Stimulated activated CD8-positive, alpha-beta memory T cell treated with anti-CD3 and anti-CD28 coated beads, Interleukin-7, amount 100 ng/mL, for 48 hours (primary cell): Measurements from ENCODE around the gene HTR2A.
"Not testable (repeated sequence)": the region's sequence is repeated elsewhere in the genome, so short reads cannot be mapped to it uniquely, and the experiment has no call there.

Experiments
- DNase-seq, 2 donors: peaks; one replicate each; pipeline ENCODE4 v3.0.0-alpha.2; 2020; ENCODE audit warnings: low read depth in 1 of 2; ENCODE audit errors: extremely low read depth in 1 of 2

Gene HTR2A

GRCh38 chr13:46816371-46816770 lies 80.5 kb downstream of the HTR2A start:
- DNase-seq: no peak

DNA sequence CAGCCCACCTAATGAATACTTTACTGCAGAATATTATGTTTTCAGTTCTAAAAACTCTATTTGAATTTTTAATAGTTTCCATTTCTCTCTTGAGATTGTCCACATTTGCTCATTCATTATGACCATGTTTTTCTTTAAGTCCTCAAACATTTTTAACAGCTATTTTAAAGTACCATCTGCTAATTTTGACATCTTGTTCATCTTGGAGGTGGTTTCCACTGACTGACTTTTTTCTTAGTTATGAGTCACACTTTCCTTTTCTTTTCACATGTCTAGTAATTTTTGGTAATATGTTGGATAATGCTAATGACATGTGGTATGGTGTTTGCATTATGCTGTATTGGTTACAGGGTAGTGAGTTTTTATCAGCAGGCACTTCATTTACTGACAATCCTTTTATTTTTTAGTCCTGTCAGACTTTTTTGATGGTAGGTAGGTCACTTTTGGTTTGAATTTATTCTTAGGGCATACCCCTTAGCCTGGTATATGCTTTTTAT lies 84.5 kb downstream of the HTR2A start:
- no peak for DNase-seq

- DNase-seq: no peak
Observed at GRCh38 chr13:46810440-46810839, 86.4 kb downstream of the HTR2A start.

GRCh38 chr13:46804921-46805320 lies 91.9 kb downstream of the HTR2A start:
- not testable (repeated sequence) for DNase-seq

DNA sequence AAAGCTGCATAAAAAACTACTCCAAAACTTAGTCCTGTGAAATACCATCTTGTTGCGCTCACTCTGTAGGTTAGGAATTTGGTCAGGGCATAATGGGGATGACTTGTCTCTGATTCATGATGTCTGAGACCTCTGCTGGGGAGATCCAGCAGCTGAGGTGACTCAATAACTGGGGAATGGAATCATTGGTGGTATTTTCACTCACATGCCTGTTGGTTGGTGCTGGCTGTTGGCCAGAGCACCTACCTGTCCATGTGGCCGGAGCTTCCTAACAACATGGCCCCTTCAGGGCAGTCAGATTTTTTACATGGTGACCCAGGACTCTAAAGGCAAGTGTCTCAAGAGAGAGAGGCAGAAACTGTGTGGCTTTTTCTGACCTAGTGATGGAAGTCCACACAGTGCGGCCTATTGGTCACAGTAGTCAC lies 92.5 kb downstream of the HTR2A start:
- no peak for DNase-seq

GRCh38 chr13:46803586-46803985 lies 93.3 kb downstream of the HTR2A start:
- DNase-seq: no peak

DNA sequence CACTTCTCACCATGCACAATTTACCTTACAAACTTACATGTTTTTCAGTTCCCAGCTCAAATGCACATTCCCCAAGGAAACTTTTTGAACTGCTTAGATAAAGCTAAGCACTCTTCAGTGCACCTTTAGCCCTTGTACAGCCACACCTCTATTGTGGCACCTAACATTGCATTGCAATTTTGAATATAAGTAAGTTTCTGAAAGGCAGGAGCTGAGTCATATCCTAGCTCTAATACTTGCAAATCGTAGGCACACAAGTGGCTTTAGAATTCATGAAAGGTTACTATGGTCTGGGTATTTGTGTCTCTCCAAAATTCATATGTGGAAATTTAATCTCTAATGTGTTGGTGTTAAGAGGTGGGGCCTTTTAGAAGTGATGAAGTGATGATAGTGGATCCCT lies 95.0 kb downstream of the HTR2A start:
- DNase-seq: no peak

DNA sequence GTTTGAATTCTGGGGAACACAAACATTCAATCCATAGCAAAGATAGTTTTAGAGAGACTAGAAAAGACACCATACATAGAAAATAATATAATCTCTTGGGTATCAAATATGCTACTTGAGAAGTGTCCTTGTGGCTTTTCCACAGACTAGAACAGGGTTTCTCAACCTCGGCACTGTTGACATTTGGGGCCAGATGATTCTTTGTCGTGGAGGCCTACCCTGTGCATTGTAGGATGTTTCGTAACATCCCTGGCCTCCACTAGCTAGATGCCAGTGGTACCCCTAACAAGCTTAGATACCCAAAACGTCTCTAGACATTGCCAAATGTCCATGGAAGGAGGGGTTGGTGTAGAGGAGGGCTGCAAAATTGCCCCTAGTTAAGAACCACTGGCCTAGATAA lies 97.7 kb downstream of the HTR2A start:
- DNase-seq: no peak

GRCh38 chr13:46797501-46798237 lies 99.2 kb downstream of the HTR2A start:
- no peak for DNase-seq

DNA sequence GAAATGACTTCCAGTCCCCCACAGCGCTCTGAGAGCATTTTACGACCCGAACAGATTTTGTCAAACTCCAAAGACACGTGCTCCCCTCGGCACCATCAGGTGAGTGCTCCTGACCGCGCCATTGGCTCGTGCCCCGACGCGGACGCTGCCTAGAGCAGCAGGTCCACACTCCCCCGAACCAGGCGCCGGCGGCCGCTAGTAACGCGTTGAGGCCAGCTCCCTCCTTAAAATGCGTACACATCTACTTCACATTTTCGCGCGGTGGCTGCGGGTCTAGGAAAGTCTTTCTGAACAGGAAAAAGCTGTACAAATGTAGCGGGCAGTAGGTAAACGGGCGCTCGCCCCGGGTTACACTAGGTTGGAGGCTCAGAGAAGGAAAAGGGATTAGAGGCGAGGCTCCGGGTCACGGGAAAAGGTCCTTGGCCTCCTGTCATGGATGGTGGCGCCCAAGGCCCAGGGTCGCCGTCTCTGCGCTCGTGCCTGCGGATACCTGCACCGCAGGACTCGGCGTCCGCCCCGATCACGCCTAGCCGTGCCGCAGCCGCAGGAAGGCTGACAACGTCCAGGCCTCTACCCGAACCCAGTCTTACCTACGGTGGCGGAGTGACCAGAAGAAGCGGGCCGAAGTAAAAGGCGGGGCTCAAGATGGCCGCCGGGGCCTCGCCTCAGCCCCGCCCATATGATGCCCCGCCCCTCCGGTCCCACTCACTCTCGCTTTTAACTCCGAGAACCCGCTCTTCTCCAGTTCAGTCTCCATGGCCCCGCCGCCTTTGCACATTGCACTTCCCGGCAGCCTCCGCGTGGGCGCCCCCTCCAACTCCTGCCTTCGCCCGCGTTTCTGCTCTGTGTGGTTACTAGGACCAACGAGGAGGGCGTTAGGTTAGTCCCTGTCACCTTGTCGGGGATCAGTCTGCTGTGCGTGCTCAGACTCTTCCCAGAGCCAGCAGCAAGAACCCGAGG lies 100.1 kb downstream of the HTR2A start, which contains the start of gene ESD:
TSS of gene ESD (minus strand) at position 647 of the 960 bp plus-strand sequence. CDS start 5,748 bp downstream, outside the sequence.
- peak; percentile 76 to 91 for DNase-seq

- no peak for DNase-seq
Observed at GRCh38 chr13:46796129-46796514, 100.7 kb downstream of the HTR2A start.

GRCh38 chr13:46795321-46795720 lies 101.5 kb downstream of the HTR2A start:
- peak in 1 of 2 donors; percentile 5 for DNase-seq

- DNase-seq: no peak
Observed at GRCh38 chr13:46783504-46783903, 113.3 kb downstream of the HTR2A start.

DNA sequence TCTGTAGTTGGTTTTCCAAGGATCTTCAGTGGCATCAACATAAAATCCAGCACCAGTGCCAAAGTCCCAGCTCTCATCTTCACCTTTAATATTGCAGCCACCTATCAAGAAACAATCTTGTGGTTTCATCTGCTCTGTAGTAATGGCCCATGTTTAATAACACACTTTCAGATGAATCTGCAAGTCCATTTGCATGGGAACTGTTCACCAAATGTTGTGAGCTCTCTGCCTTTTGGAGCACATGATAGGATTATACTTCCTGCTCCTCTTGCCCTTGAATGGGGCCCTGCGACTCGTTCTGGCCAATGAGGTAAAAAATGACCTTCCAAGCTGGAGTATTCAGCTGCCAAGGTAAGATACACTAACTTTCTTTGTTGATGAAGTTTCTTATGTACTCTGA lies 114.2 kb downstream of the HTR2A start:
- no peak for DNase-seq

DNA sequence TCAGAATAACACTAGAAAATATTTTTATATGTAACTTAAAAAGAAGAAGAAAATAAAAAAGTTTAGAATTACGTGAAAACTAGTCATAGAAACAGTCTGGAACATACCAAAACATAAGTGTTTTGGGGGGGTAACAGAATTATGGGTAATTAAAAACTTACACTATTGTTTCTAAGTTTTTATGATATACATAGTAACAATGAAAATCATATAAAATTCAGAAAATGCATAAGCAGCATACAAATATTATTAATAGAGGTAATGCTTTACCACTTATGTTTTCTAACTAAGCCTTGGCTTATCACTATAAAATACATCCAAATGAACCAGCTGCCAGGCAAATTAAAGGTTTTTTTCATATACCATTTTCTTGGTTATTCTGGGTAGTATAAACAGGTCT lies 114.8 kb downstream of the HTR2A start:
- DNase-seq: no peak
